IPS DF 19.7 (cell line): ENCODE measurements around the gene NKAIN2.
"Not testable (repeated sequence)": the region's sequence is repeated elsewhere in the genome, so short reads cannot be mapped to it uniquely, and the experiment has no call there.

Source experiments
- DNase-seq: peaks from one replicate; pipeline ENCODE4 v3.0.0-alpha.2; 2013; ENCODE audit warnings: low read depth, low spot score

The NKAIN2 gene

GRCh38 chr6:124203101-124203811, 399.6 kb downstream of the NKAIN2 start:
- DNase-seq: no peak

DNA sequence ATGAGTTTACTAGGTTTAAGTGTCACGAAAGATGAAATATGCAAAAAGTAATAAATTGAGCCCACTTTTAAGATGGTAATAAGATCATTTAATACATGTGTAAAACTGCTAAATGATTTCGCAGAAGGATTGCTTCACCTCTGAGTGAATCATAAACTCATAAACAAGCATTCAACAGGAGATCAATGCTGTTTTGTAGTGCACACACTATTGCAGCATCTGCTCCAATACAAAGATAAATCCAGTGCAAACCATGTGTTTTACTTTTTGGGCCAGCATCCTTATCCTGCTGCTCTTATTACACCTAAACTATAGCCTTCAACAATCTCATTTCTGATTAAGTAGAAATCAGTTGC, 400.1 kb downstream of the NKAIN2 start:
- no peak for DNase-seq

DNA sequence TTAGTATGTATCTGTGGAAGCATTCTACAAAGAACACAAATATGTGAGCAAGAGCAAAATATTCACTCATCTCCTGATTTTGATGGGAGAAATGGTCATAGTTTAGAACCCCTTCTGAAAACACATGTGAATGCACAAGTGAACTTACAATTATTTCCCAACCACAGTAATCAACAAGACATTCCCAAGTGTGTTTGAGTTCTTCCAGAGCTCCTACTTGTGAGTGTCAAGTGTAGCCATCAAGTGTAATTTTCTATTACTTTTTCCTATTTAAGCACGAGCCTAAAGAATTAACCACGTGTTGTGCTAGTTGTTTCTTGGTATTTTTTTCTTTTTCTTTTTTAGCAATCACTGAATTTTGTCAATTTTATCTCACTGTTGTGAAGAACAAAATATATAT, 402.3 kb downstream of the NKAIN2 start:
- DNase-seq: no peak

- DNase-seq: no peak
Observed at GRCh38 chr6:124223611-124224345, 420.1 kb downstream of the NKAIN2 start.

- DNase-seq: no peak
Observed at GRCh38 chr6:124226396-124226795, 422.7 kb downstream of the NKAIN2 start.

- DNase-seq: no peak
Observed at GRCh38 chr6:124233221-124233620, 429.6 kb downstream of the NKAIN2 start.

- DNase-seq: no peak
Observed at GRCh38 chr6:124234801-124235200, 431.1 kb downstream of the NKAIN2 start.

DNA sequence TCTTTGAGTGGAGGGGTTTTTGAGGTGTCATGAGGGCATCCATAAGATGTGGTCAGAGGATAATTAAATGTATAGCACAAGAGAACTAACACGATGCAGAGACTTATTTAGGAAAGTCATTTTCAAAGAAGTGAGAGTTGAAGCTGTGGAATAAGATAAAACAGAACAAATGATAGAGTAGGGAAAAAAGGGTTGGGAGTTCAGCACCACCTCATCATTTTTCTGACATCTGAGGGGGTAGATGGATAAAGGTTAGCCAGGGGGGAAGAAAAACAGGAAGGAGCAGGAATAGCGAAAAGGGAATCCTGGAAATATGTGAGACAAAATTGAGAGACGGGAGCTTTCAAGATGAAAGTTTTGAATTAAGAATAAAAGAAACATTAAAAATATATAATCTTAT, 434.2 kb downstream of the NKAIN2 start:
- DNase-seq: no peak

DNA sequence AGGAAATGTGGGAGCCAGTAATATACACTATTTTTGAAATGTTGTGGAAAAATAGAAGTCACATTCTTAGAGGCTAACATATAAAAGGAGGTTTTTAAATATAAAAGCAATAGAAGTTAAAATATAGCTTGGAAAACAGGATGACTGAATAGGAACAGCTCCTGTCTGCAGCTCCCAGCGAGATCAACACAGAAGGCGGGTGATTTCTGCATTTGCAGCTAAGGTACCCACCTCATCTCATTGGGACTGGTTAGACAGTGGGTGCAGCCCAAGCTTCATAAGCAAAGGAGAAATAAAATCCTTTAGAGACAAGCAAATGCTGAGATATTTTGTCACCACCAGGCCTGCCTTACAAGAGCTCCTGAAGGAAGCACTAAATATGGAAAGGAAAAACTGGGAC, 434.7 kb downstream of the NKAIN2 start:
- not testable (repeated sequence) for DNase-seq

DNA sequence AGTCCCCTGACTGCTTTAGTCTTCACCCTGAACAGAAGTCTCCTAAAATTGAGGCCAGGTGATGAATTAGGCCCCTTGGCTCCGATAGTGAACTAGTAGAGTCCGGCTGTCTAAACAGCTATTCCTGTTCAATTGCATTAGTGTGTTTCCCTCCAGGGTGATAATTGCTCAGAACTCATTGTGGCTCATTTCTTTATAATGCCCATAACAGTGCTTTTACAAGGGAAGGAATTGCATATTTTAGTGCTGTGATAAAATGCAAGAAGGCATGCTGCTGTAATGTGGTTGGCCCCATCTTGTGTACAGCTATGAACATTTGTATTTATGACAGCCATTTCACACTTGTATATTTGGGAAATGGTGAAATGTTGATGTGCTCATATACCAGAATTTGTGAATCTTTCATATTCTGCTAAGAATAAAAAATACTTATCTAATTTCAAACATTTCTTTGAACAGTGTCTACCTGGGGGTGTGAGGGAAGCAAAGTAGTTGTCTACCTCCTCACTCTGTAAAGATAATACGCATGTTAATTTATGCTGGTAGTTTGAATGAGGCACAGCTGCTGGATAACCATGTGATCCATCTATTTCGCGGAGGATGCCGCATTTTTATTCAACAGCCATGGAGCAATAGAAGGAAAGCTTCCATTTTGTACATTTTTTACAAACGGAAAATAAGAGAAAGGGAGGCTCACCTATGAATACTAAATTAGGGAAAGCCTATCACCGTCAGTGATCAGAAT, 451.4 kb downstream of the NKAIN2 start:
- DNase-seq: no peak

- DNase-seq: no peak
Observed at GRCh38 chr6:124260337-124260736, 456.7 kb downstream of the NKAIN2 start.

DNA sequence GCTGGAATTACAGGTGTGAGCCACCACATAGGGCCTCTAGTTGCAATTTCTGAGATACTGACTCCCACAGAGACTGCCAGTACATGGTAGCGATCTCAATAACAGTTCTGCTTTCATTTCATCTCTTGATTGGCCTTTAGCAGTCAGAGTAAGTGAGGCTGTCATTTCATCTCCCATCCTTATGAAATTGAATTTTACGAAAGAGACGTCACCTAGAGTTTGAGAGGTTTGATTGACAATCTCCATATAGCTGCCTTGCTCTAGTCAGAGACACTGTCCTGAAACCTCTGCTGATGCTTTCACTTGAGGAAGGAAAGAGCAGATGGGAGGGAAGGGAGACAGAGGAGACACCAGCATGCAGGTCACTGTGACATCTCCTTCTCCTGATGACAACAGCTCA, 466.1 kb downstream of the NKAIN2 start:
- no peak for DNase-seq

DNA sequence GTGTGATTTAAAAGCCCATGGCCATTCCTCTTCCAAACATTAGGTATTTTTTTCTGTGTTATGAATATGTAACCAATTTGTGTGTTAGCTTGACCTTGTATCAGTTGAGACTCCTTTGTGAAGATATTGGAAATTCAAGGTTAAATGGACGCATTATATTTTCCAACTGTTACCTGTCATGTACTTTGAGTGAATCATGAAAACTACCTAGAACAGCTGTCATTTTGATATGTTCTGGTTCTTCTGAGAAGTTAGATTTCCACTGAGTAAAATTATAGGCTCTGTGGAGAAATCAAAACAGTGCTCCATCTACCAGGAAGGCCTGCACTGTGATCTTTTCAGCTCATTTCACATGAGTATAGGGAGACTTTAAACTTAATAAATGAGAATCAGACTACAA, 470.0 kb downstream of the NKAIN2 start:
- DNase-seq: no peak

DNA sequence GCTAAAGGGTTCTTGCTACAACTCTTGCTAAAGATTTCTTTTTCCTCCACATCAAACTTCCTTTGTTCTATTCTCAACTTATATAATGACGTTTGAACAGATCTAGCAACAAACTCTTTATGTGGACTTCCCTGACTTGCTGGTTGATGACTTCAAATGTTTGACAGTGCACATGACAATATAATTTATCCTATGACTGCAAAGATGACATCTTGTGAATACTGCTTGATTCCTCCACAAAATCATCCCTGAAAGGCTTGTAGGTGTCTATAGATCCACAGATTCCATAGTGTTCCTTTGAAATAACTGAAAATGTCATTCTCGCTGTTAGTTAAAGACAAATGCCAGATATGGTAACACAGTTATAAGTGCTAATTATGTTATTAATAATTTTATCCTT, 478.9 kb downstream of the NKAIN2 start:
- no peak for DNase-seq

DNA sequence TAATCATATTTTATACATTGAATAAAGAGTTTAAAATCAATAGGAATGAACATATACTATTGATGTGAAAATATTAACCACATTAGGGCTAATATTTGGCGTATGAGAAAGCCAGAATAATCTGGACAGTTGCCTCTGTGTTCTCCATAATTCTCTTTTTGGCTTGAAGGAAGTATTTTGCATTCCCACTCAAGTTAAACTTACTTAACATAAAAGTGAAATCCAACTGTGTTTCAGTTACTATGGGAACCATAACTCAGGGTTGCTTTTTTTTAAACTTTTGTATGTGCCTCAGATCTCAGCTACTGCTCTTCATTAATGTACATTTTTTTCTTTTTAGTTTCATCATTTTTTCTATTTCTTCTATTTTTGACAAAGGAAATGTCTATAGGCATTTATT, 479.8 kb downstream of the NKAIN2 start:
- no peak for DNase-seq

DNA sequence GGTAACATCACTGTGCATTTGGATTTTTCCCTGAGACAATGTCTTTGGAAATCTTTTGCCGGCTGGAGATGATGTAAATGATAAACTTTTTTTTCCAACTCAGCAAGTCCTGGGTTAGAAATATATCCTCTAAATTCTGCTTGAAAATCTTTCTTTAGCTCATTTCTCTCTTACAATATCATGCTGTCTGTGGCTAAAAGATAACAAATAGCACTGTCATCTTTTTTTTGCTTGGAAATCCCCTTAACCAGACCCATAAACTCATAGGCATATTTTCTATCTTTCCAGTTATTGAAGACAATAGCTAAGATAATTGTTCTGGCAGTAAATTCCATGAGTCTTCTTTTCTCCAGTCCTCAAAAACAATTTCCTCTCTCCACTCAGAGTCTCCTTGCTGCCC, 481.5 kb downstream of the NKAIN2 start:
- DNase-seq: no peak

DNA sequence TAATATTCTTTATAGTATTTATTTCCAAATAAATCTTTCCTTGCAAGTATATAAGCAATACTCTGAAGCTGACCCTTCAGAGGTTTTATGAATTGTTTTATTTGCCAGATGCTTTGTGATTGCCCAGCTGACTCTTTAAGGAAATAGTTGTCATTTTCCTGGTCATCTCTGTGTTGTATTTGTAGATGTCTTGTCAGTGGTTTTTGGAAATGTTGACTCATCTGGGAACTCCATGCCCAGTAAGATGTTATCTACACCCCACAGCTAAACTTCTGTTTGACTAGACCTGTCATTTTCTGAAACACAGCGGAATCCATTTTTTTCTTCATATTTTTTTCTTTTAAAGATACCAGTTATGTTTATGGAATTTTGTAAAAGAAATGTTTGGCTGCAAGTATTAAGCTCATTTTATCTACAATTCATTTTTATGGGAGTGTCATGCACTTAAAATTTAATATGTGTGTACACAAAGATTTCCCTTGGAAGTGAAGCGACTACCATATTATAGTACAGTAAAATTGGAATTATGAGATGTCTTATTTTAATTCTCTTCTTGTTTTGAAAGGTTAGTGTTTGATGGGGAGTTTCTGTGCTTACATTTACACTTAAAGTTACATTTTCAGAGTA, 491.0 kb downstream of the NKAIN2 start:
- no peak for DNase-seq

DNA sequence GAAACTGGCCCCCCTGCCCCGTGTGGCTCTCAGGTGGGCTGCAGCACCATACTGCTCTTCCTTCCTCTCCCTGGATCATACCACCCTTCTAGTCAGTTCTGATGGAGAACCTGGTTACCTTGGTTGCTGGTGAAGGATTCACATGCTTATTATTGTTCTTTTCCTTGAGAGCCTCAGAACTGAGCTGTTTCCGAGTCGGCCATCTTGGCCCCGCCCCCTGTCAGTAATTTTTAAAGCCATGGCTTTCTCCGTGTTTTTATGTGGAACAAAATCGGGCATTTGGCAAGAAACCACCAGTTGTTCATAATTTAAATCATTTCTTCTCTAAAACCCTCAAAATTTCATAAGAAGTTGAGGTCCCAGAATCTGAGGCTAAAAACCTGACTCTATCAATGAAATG, 493.8 kb downstream of the NKAIN2 start:
- DNase-seq: no peak

DNA sequence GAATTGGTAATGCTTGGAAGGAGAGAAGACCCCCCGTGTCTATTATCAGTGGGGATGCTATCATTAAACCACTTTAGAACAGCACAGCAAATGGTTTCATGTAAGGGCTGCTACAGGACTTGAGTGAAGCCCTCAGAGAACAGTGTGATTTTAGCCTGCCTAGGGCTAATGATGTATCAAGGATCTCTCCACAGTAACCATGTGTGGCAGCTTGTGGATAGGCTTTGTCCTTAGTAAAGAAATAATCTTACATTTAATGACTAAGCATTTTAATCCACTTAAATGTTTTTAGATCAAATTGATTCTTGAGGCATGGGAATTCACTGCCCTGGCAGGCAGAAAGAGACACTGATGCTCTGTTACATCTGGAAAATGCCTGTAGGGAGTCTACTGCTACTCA, 495.1 kb downstream of the NKAIN2 start:
- DNase-seq: no peak

DNA sequence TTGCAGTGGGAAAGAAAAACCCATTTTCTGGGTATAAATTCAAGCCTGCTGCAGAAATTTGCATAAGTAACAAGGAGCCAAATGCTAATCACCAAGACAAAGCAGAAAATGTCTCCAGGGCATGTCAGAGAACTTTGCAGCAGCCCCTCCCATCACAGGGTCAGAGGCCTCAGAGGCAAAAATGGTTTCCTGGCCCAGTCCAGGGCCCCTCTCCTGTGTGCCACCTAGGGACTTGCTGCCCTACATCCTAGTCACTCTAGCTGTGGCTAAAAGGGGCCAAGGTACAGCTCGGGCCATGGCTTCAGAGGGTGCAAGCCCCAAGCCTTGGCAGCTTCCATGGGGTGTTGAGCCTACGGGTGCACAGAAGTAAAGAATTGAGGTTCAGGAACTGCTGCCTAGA, 497.2 kb downstream of the NKAIN2 start:
- not testable (repeated sequence) for DNase-seq

DNA sequence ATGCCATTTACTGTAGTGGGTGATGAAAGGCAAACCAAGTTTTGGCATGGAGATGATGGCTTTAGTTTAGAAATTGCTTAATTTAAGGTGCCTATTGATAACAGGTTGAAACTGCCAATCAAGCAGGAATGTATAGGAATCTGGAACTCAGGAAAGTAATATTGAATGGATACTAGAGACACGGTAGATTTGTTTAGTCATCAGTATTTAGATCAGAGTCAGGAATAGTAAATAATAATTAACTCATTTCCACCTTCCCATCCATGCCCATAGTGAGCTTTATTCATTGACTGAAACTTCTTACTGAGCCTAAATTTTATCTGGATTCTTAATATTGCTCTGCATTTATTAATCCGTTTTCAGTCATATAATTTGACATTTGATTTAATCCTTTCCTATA, 500.3 kb downstream of the NKAIN2 start:
- DNase-seq: no peak

DNA sequence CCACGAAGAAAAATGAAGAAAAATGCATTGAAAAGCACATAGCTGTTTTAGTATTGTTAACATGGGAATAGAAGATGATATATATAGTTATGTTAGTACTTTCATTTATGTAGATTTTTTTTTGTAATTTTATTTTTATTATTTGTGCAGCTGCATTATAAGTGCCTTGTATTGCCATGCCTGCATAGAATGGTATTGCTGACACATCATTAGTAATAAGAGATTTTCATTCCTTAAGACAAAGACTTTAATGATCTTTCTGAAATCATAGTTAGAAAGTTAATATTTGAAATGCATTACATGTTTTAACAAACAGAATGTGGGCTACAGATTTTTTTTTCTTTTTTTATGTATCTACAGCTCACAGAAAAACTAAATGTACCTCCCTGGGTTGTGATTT, 506.5 kb downstream of the NKAIN2 start:
- DNase-seq: no peak
